ENCODE results near the gene MTHFR.

GRCh38 chr1:11741482-11741881, 64.3 kb downstream of the MTHFR start:
- no peak for TF ChIP-seq CTCF (IDR thresholded peaks at IDR 0.05)
- TF ChIP-seq POLR2A (IDR thresholded peaks at IDR 0.05), result no peak
